Measurements from ENCODE around the gene WDR20. TPM values are rescaled to one million over a fixed set of nuclear protein-coding genes. Genes with fewer than 3 reads are reported as not detected.
"Not testable (repeated sequence)": the region's sequence is repeated elsewhere in the genome, so short reads cannot be mapped to it uniquely, and the experiment has no call there.

Gene WDR20
- total RNA-seq, 1 donor from 2014 or later: 33.9 TPM

- DNase-seq (ENCODE audit: low spot score): not testable (repeated sequence)
Observed at GRCh38 chr14:102134021-102134420, 5.7 kb upstream of the WDR20 start.

DNA sequence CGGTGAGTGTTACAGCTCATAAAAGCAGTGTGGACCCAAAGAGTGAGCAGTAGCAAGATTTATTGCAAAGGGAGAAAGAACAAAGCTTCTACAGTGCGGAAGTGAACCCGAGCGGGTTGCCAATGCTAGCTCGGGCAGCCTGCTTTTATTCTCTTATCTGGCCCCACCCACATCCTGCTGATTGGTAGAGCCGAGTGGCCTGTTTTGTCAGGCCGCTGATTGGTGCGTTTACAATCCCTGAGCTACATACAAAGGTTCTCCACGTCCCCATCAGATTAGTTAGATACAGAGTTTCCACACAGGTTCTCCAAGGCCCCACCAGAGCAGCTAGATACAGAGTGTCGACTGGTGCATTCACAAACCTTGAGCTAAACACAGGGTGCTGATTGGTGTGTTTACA, 5.0 kb upstream of the WDR20 start:
- not testable (repeated sequence) for DNase-seq (ENCODE audit: low spot score)

DNA sequence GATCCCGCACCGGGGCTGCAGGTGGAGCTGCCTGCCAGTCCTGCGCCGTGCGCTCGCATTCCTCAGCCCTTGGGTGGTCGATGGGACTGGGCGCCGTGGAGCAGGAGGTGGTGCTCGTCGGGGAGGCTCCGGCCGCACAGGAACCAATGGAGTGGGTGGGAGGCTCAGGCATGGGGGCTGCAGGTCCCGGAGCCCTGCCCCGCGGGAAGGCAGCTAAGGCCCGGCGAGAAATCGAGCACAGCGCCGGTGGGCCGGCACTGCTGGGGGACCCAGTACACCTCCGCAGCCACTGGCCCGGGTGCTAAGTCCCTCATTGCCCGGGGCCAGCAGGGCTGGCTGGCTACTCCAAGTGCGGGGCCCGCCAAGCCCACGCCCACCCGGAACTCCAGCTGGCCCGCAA, 4.2 kb upstream of the WDR20 start:
- DNase-seq (ENCODE audit: low spot score): not testable (repeated sequence)

- no peak for DNase-seq (ENCODE audit: low spot score)
Observed at GRCh38 chr14:102138535-102138934, 1.2 kb upstream of the WDR20 start.

GRCh38 chr14:102138961-102139285, 774 bp upstream of the WDR20 start:
- no peak for DNase-seq (ENCODE audit: low spot score)

GRCh38 chr14:102140027-102140749, 491 bp downstream of the WDR20 start:
- DNase-seq (ENCODE audit: low spot score): peak; percentile 20

- DNase-seq (ENCODE audit: low spot score): peak; percentile 17
Observed at GRCh38 chr14:102140750-102141145, 1.1 kb downstream of the WDR20 start.

DNA sequence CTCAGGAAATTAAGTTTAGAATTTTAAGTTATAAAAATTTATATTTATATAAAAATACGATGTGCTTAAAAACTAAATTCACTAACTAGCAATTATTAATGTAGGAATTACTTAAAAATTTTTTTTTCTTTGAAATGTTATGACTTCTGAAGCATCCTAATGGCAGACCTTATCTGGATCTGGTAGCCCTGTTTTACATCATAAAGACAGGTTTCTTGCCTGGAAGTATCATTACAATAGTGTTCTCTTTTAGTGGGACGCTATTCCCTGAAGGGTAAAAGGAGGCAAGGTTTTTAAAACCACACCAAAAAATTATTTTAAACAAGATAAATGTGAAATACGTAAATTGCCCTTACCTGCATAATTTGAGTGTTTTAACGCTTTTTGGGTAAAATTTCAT, 2.1 kb downstream of the WDR20 start:
- no peak for DNase-seq (ENCODE audit: low spot score)

DNA sequence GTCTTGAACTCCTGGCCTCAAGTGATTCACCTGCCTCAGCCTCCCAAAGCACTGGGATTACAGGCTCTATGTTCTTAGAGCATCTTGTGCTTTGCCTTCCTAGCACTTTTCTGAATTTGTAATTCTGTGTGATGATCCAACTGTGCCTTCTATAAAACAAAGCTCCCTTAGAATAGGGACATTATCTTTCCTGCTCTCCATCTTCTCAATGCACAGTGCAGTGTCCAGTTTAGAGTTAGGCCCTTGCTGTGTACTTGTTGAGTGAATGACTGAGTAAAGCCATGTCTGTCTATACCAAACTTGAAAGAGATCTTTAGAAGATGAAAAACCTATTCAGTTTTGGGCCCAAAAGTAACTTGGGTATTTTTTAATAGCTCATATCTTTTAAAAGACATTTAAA, 5.2 kb downstream of the WDR20 start:
- no peak for DNase-seq (ENCODE audit: low spot score)

GRCh38 chr14:102145395-102145794, 5.7 kb downstream of the WDR20 start:
- DNase-seq (ENCODE audit: low spot score): no peak

DNA sequence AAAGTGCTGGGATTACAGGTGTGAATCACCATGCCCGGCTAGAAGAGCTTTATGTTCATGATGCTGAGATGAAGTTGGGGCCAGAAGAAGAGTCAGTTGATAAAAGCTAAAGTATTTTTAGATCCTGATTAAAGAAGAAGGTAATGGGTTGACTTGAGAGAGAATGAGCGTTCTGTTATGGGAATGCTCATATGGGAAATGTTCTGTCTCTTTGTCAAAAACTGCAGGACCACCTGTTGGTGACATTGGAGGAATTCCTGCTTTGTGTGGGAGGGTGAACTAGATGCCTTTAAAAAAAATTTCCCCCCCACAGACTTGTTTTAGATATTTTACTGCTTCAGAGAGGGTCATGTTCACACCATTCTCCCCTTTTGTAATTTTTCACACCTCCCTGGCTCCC, 6.7 kb downstream of the WDR20 start:
- no peak for DNase-seq (ENCODE audit: low spot score)

DNA sequence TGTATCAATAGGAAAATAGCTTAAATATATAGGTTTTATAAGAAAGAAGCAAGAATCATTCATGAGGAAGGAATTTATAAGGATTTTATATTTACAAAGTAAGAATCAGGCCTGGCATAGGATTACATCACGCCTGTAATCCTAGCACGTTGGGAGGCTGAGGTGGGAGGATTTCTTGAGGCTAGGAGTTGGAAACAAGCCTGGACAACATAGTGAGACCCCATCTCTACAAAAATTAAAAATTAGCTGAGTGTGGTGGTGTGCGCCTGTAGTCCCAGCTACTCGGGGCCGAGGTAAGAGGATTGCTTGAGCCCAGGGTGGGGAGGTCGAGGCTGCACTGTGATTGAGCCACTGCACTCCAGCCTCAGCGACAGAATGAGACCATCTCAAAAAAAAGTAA, 10.4 kb downstream of the WDR20 start:
- DNase-seq (ENCODE audit: low spot score): no peak

GRCh38 chr14:102150744-102151143, 11.0 kb downstream of the WDR20 start:
- DNase-seq (ENCODE audit: low spot score): no peak

- DNase-seq (ENCODE audit: low spot score): not testable (repeated sequence)
Observed at GRCh38 chr14:102151411-102151810, 11.7 kb downstream of the WDR20 start.

DNA sequence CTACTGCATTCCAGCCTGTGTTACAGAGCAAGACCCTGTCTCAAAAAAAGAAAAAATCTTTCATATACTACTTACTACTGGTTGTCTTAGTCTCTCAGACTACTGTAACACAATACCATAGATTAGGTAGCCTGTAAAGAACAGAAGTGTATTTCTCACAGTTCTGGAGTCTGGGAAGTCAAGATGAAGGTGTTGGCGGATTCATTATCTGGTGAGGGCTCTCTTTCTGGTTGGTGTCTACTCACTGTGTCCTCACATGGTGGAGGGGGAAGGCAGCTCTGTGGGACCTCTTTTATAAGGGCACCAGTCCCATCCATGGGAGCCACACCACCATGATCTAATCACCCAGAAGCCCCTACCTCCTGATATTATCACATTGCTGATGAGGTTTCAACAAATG, 14.4 kb downstream of the WDR20 start:
- DNase-seq (ENCODE audit: low spot score): no peak

- DNase-seq (ENCODE audit: low spot score): peak; percentile 96
Observed at GRCh38 chr14:102154821-102155549, 15.3 kb downstream of the WDR20 start.

- DNase-seq (ENCODE audit: low spot score): no peak
Observed at GRCh38 chr14:102157346-102157745, 17.6 kb downstream of the WDR20 start.

DNA sequence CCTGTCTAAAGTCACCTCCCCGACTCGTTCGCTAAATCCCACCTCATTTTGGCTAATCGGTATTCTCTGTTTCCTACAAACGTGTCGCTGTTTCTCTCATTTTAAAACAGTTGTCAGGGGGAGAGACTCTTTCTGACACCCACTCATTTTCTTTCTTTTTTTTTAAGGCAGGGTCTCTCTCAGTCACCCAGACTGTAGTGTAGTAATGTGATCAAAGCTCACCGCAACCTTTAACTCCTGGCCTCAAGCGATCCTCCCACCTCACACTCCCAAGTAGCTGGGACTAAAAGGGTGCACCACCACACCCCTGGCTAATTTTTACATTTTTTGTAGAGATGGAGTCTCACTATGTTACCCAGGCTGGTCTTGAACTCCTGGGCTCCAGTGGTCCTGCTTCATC, 19.1 kb downstream of the WDR20 start:
- DNase-seq (ENCODE audit: low spot score): no peak

DNA sequence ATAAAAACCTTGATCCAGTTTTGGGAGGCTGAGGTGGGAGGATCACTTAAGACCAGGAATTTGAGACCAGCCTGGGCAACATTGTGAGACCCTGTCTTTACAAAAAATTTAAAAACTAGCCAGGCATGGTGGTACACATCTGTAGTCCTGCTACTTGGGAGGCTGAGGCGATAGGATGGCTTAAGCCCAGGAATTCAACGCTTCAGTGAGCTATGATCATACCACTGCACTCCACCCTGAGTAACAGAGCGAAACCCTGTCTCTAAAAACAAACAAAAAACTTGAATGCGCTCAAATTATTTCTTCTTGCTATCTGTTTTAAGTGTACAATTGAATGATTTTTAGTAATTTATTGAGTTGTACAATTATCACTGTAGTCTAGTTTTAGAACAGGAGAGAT, 20.1 kb downstream of the WDR20 start:
- DNase-seq (ENCODE audit: low spot score): no peak

DNA sequence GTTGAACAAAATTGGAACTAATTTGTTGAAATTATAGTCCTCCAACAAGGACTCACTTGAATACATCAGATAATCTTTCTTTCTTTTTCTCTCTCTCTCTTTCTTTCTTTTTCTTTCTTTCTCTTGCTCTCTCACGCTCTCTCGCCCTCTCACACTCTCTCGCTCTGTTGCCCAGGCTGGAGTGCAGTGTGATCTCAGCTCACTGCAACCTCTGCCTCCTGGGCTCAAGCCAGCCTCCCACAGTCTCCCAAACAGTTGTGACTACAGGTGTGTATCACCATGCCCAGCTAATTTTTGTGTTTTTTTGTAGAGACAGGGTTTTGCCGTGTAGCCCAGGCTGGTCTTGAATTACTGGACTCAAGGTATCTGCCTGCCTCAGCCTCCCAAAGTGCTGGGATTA, 22.8 kb downstream of the WDR20 start:
- DNase-seq (ENCODE audit: low spot score): no peak

GRCh38 chr14:102164241-102164641, 24.5 kb downstream of the WDR20 start:
- DNase-seq (ENCODE audit: low spot score): no peak

DNA sequence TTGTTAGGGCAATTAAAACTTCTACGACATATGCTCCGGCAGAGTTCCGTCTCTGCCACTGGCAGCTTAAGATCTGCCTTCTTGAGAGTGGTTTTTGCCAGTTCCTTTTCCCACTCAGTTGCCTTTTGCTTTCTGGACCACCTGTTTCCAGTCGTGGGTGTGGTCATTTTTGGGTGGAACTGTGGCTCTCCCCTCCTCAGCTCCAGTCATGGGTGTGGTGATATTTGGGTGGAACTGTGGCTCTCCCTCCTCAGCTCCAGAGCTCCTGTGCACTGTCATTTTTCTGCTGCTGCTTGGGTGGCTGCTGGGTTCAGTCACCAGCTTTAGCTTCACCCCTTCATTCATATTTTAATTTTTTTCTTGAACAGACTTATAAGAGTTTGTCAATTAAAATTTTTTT, 25.3 kb downstream of the WDR20 start:
- no peak for DNase-seq (ENCODE audit: low spot score)

DNA sequence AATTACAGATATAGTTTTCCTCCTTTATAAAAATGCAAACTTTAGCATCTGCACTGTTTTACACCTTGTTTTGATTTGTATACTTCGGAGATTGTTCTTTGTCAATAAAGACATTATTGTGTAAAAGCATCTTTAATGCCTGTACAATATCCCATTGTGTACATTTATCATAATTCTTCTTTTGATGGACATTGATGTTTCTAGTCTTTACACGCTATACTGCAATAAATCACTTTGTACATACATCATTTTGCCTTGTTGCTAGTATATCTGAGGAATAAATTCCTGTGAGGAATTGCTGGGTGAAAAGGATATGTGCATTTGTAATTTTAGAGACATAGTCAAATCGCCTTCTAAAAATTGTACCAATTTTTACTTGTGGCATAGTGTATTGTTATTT, 30.4 kb downstream of the WDR20 start:
- DNase-seq (ENCODE audit: low spot score): no peak
